GM21576 (cell line): ENCODE data around the gene SNX4.

Experiments used
- ATAC-seq: cut with Tn5 transposase; IDR thresholded peaks from one replicate; pipeline ENCODE4 v1.9.1; 2021; ENCODE audit warnings: mild to moderate bottlenecking, moderate library complexity; ENCODE audit not compliant: unreplicated experiment

The SNX4 gene

GRCh38 chr3:125470671-125471070 lies 49.3 kb downstream of the SNX4 start:
- ATAC-seq, result no peak

- ATAC-seq, result no peak
Measured at GRCh38 chr3:125462722-125463299, 57.2 kb downstream of the SNX4 start.

- no peak for ATAC-seq
Measured at GRCh38 chr3:125461896-125462295, 58.1 kb downstream of the SNX4 start.

GRCh38 chr3:125460233-125460632 lies 59.8 kb downstream of the SNX4 start:
- ATAC-seq, result no peak

GRCh38 chr3:125443923-125444322 lies 76.1 kb downstream of the SNX4 start:
- no peak for ATAC-seq

- ATAC-seq, result no peak
Measured at GRCh38 chr3:125442506-125442905, 77.5 kb downstream of the SNX4 start.

- no peak for ATAC-seq
Measured at GRCh38 chr3:125440970-125441369, 79.0 kb downstream of the SNX4 start.

- no peak for ATAC-seq
Measured at GRCh38 chr3:125440559-125440955, 79.4 kb downstream of the SNX4 start.

GRCh38 chr3:125437631-125438435 lies 82.2 kb downstream of the SNX4 start:
- no peak for ATAC-seq

GRCh38 chr3:125436921-125437320 lies 83.1 kb downstream of the SNX4 start:
- ATAC-seq, result no peak

- ATAC-seq, result no peak
Measured at GRCh38 chr3:125435231-125435630, 84.8 kb downstream of the SNX4 start.

GRCh38 chr3:125434582-125435011 lies 85.4 kb downstream of the SNX4 start:
- no peak for ATAC-seq

GRCh38 chr3:125433611-125434041 lies 86.4 kb downstream of the SNX4 start:
- no peak for ATAC-seq

- no peak for ATAC-seq
Measured at GRCh38 chr3:125433091-125433534, 86.9 kb downstream of the SNX4 start.

GRCh38 chr3:125431912-125432790 lies 87.9 kb downstream of the SNX4 start:
- no peak for ATAC-seq

- no peak for ATAC-seq
Measured at GRCh38 chr3:125431391-125431790, 88.6 kb downstream of the SNX4 start.

- no peak for ATAC-seq
Measured at GRCh38 chr3:125428216-125428830, 91.7 kb downstream of the SNX4 start.

GRCh38 chr3:125418306-125418705 lies 101.7 kb downstream of the SNX4 start:
- no peak for ATAC-seq

GRCh38 chr3:125416235-125416634 lies 103.8 kb downstream of the SNX4 start:
- no peak for ATAC-seq

- no peak for ATAC-seq
Measured at GRCh38 chr3:125414669-125415068, 105.3 kb downstream of the SNX4 start.

- ATAC-seq, result no peak
Measured at GRCh38 chr3:125410922-125411321, 109.1 kb downstream of the SNX4 start.
